SK-N-MC (cell line): ENCODE measurements around the gene GNS.
A peak's percentile ranks its signal among the peaks of the same experiment; 100 is the strongest.

ENCODE experiments used
- DNase-seq: peaks from one replicate; pipeline ENCODE4 v3.0.0-alpha.2; 2011; ENCODE audit warnings: low read depth, low spot score
- H3K27ac ChIP-seq: fragments of 200-600 bp; sonication (generic); 2 replicates; pipeline ENCODE4 v1.5.1; 2016; ENCODE audit warnings: mixed run types
- H3K36me3 ChIP-seq: fragments of 200-600 bp; sonication (generic); 2 replicates; pipeline ENCODE4 v1.6.1; 2017; ENCODE audit warnings: antibody characterized with exemption, low read length, mixed read lengths; ENCODE audit not compliant: insufficient read depth
- H3K4me3 ChIP-seq: fragments of 200-600 bp; sonication (generic); 2 replicates; pipeline ENCODE4 v1.5.1; 2016
- H3K9ac ChIP-seq: fragments of 200-600 bp; sonication (generic); 2 replicates; pipeline ENCODE4 v1.8.0; 2017; ENCODE audit warnings: mixed run types, mixed read lengths; ENCODE audit not compliant: insufficient read length
- H3K9me3 ChIP-seq: fragments of 200-600 bp; sonication (generic); 2 replicates; pipeline ENCODE4 v1.6.1; 2017; ENCODE audit warnings: low read depth, mild to moderate bottlenecking, antibody characterized with exemption, low read length, moderate library complexity, mixed read lengths
- EZH2 ChIP-seq: fragments of 200-600 bp; sonication (generic); IDR thresholded peaks from one replicate; pipeline ENCODE4 v1.6.1; 2017; ENCODE audit warnings: antibody characterized with exemption
- FOXP2 ChIP-seq: optimal IDR thresholded peaks from 2 replicates; pipeline ENCODE3; 2011; ENCODE audit warnings: mild to moderate bottlenecking, moderate library complexity; ENCODE audit not compliant: insufficient read depth; ENCODE audit errors: extremely low read length, control extremely low read depth
- POLR2AphosphoS5 ChIP-seq: IDR thresholded peaks from 2 replicates; pipeline ENCODE4 v1.6.1; 2012; ENCODE audit warnings: mild to moderate bottlenecking, low read depth, low read length, borderline replicate concordance

GNS gene

GRCh38 chr12:64669270-64669842, 89.8 kb downstream of the GNS start:
- DNase-seq = no peak
- TF ChIP-seq POLR2AphosphoS5 (no peak), FOXP2 (no peak), EZH2 (no peak)
- Histone ChIP-seq H3K36me3 (no peaks in the 10 kb centered on the region), H3K27ac (peak overlapping the region; percentile 90), H3K4me3 (peak overlapping the region; percentile 76), H3K9ac (no peak overlapping the region), H3K9me3 (no peaks in the 10 kb centered on the region)

DNA sequence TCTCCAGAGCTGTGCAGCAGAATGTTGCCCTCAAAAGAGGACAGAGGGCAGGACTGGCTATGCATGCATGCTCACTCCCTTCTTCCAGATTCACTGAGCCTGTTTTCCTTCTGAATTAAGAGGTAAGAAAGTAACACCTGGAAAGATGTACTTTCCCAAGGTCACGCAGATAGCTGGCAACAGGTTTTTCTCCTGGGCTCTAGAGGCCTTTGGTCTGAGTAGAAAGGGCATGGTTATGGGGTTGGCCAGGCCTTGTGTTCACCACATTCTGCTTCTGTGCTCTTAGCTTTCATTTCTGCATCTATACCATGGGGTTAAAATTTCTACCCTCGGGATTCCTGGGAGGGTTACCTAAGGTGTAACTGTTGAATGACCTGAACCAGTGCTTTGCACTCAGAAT, 91.4 kb downstream of the GNS start:
- no peak for TF ChIP-seq EZH2
- no peak for TF ChIP-seq FOXP2
- Histone ChIP-seq H3K9ac (no peak overlapping the region), H3K4me3 (no peak overlapping the region), H3K9me3 (no peaks in the 10 kb centered on the region), H3K27ac (no peak overlapping the region), H3K36me3 (no peaks in the 10 kb centered on the region)
- no peak for DNase-seq

DNA sequence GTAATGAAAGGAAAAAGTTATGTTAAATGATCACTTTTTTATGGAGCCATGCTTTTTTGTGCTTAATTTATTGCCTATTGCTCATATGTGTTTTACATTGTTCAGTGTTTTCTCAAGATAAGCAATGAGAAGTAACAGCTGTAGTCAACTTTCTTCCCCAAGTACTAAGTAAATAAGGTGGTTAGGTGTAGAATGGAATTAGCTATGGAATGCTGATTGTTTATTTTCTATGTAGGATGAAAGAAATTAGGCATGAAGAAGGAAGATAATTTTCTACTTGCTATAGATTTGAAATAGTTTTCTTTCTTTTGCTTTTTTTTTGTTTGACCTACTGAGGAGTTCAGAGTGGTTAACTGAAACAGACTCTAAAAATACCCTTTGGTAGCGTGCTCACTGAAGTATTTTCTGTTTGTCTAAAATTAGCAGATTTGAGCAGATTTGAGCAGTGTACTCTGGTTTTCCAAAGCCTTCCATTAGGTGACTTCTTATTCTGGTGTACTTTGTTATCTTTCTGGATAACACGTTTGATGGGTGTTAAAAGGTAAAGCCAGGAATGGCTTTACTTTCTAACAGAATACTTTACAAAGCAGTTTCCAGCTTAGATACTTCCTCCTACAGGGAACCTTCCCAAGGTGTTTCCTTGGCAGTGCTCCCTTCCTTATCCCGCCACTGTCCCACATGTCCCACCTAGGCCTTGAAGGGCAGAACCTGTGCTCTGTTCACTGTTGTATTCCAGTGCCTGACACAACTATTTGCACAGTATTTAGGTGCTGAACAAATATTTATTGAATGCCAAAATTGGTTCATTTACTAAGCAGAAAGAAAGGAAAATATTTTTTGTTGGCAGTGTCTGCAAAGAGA, 92.9 kb downstream of the GNS start:
- no peak for TF ChIP-seq POLR2AphosphoS5
- no peak for TF ChIP-seq FOXP2
- TF ChIP-seq EZH2 = no peak
- peak overlapping the region; percentile 69 for H3K27ac ChIP-seq
- no peak for DNase-seq
- no peaks in the 10 kb centered on the region for H3K9me3 ChIP-seq
- H3K36me3 ChIP-seq = no peaks in the 10 kb centered on the region
- no peak overlapping the region for H3K9ac ChIP-seq
- H3K4me3 ChIP-seq = no peak overlapping the region

GRCh38 chr12:64665514-64665913, 93.7 kb downstream of the GNS start:
- TF ChIP-seq POLR2AphosphoS5 = no peak
- TF ChIP-seq FOXP2 = no peak
- no peak for TF ChIP-seq EZH2
- H3K27ac ChIP-seq = peak overlapping the region; percentile 69; the same call in 1 of the 2 replicates
- H3K9me3 ChIP-seq = no peaks in the 10 kb centered on the region
- H3K4me3 ChIP-seq = no peak overlapping the region
- no peak overlapping the region for H3K9ac ChIP-seq
- no peaks in the 10 kb centered on the region for H3K36me3 ChIP-seq
- no peak for DNase-seq
